Activated CD8-positive, alpha-beta T cell treated with anti-CD3 and anti-CD28 coated beads for 36 hours (primary cell): ENCODE results near the gene SLC35F4. TPM values are rescaled to one million over a fixed set of nuclear protein-coding genes. Genes with fewer than 3 reads are reported as not detected.

Experiments
- ATAC-seq: fragments of 200-7000 bp; cut with Tn5 transposase; one replicate; pipeline ENCODE4 v1.10.0; 2021; ENCODE audit warnings: mild to moderate bottlenecking, moderate library complexity
- CTCF ChIA-PET: fragments of 350-600 bp; sonication (Branson Sonifier 250); formaldehyde crosslinking; loops from one replicate; lab custom pipeline; 2021; ENCODE audit warnings: antibody characterized with exemption; lab: Charles Lee
- POLR2A ChIA-PET: fragments of 350-600 bp; sonication (Branson Sonifier 250); formaldehyde crosslinking; loops from one replicate; lab custom pipeline; 2021; ENCODE audit warnings: antibody characterized with exemption; lab: Charles Lee
- DNase-seq: peaks from one replicate; pipeline ENCODE4 v3.0.0-alpha.2; 2020
- H3K27ac Mint-ChIP-seq: one replicate; pipeline ENCODE4 v1.8.0; 2021; ENCODE audit warnings: mild to moderate bottlenecking, mixed read lengths
- H3K27me3 Mint-ChIP-seq: one replicate; pipeline ENCODE4 v1.8.0; 2021; ENCODE audit warnings: mixed read lengths
- H3K36me3 Mint-ChIP-seq: one replicate; pipeline ENCODE4 v1.8.0; 2021; ENCODE audit warnings: low read depth, mixed read lengths
- H3K4me1 Mint-ChIP-seq: one replicate; pipeline ENCODE4 v1.8.0; 2021; ENCODE audit warnings: low read depth, mixed read lengths
- H3K4me3 Mint-ChIP-seq: one replicate; pipeline ENCODE4 v1.8.0; 2021; ENCODE audit warnings: mild to moderate bottlenecking, moderate library complexity, mixed read lengths
- H3K9me3 Mint-ChIP-seq: one replicate; pipeline ENCODE4 v1.8.0; 2021; ENCODE audit warnings: mixed read lengths
- CTCF ChIP-seq: fragments of 200-600 bp; IDR thresholded peaks from one replicate; pipeline ENCODE4 v1.8.0; 2022; ENCODE audit warnings: antibody characterized with exemption, mild to moderate bottlenecking
- intact Hi-C: fragments of 100-400 bp; cut with micrococcal nuclease; formaldehyde crosslinking; loops from one replicate; pipeline ENCODE4 v1.10.0; 2022
- total RNA-seq, 2 experiments: library from RNA; stranded (reverse); gene quantifications; one replicate each; pipeline ENCODE4 v1.2.3, GENCODE V29; 2021

The SLC35F4 gene
- total RNA-seq, 2 experiments from 2014 or later, result not detected

GRCh38 chr14:57785058-57785457 lies 80.8 kb downstream of the SLC35F4 start:
- intact Hi-C loops, result no loop called here
- DNase-seq (no peak), ATAC-seq (no peak)
- ChIA-PET CTCF (no interaction called here), POLR2A (no interaction called here)
- Mint-ChIP-seq H3K27ac (no peak overlapping the region), H3K9me3 (peaks cover 13% of the 10 kb centered on the region), H3K4me3 (no peak overlapping the region), H3K4me1 (no peaks in the 10 kb centered on the region), H3K36me3 (no peaks in the 10 kb centered on the region), H3K27me3 (no peaks in the 10 kb centered on the region)
- TF ChIP-seq CTCF, result no peak

GRCh38 chr14:57771801-57772200 lies 94.1 kb downstream of the SLC35F4 start:
- Mint-ChIP-seq H3K27me3 (peaks cover 3% of the 10 kb centered on the region), H3K36me3 (no peaks in the 10 kb centered on the region), H3K27ac (no peak overlapping the region), H3K4me3 (no peak overlapping the region), H3K9me3 (peaks cover 7% of the 10 kb centered on the region), H3K4me1 (no peaks in the 10 kb centered on the region)
- DNase-seq, result no peak
- POLR2A ChIA-PET, result no interaction called here
- TF ChIP-seq CTCF, result no peak
- ATAC-seq, result no peak
- intact Hi-C loops, result no loop called here
- CTCF ChIA-PET, result no interaction called here

GRCh38 chr14:57769863-57770523 lies 95.9 kb downstream of the SLC35F4 start:
- H3K27me3 Mint-ChIP-seq, result peaks cover 3% of the 10 kb centered on the region
- CTCF ChIA-PET, result no interaction called here
- H3K36me3 Mint-ChIP-seq, result no peaks in the 10 kb centered on the region
- no peak overlapping the region for H3K27ac Mint-ChIP-seq
- no peaks in the 10 kb centered on the region for H3K4me1 Mint-ChIP-seq
- ATAC-seq, result no peak
- TF ChIP-seq CTCF, result no peak
- H3K9me3 Mint-ChIP-seq, result peaks cover 1% of the 10 kb centered on the region
- POLR2A ChIA-PET, result no interaction called here
- intact Hi-C loops, result no loop called here
- DNase-seq, result no peak
- no peak overlapping the region for H3K4me3 Mint-ChIP-seq

- ATAC-seq (no peak), DNase-seq (no peak)
- ChIA-PET CTCF (no interaction called here), POLR2A (no interaction called here)
- no peak for TF ChIP-seq CTCF
- Mint-ChIP-seq H3K9me3 (no peaks in the 10 kb centered on the region), H3K4me3 (no peak overlapping the region), H3K27me3 (peaks cover 5% of the 10 kb centered on the region), H3K27ac (no peak overlapping the region), H3K36me3 (no peaks in the 10 kb centered on the region), H3K4me1 (no peaks in the 10 kb centered on the region)
- intact Hi-C loops, result no loop called here
Measured at GRCh38 chr14:57761800-57762199, 104.1 kb downstream of the SLC35F4 start.

GRCh38 chr14:57760896-57761295 lies 105.0 kb downstream of the SLC35F4 start:
- peaks cover 5% of the 10 kb centered on the region for H3K27me3 Mint-ChIP-seq
- no peaks in the 10 kb centered on the region for H3K9me3 Mint-ChIP-seq
- POLR2A ChIA-PET, result no interaction called here
- ATAC-seq (no peak), DNase-seq (no peak)
- intact Hi-C loops, result no loop called here
- H3K4me3 Mint-ChIP-seq, result no peak overlapping the region
- no peaks in the 10 kb centered on the region for H3K36me3 Mint-ChIP-seq
- TF ChIP-seq CTCF, result no peak
- H3K27ac Mint-ChIP-seq, result no peak overlapping the region
- CTCF ChIA-PET, result no interaction called here
- no peaks in the 10 kb centered on the region for H3K4me1 Mint-ChIP-seq
